Measurements from ENCODE around the gene CARD10. TPM values are rescaled to one million over a fixed set of nuclear protein-coding genes. Genes with fewer than 3 reads are reported as not detected.

CARD10 gene
- total RNA-seq, 1 experiment from 2014 or later, result 17.7 TPM

GRCh38 chr22:37565830-37566229 is 46.6 kb upstream of the CARD10 start:
- H3K4me1 Mint-ChIP-seq, result peaks cover 45 to 57% of the 10 kb centered on the region in 2 experiments
- no peaks in the 10 kb centered on the region; the same call in 1 of the 2 replicates for H3K79me2 ChIP-seq (ENCODE audit: insufficient read depth, low read length)
- H3K4me3 Mint-ChIP-seq, result no peak overlapping the region
- H3K9ac ChIP-seq (ENCODE audit: extremely low read depth, insufficient read length, low read length), result no peak overlapping the region
- peaks cover 3% of the 10 kb centered on the region; the same call in 1 of the 2 replicates for H3K27me3 ChIP-seq (ENCODE audit: insufficient read depth, low read length)
- no peak overlapping the region for H2AK5ac ChIP-seq (ENCODE audit: insufficient read length, low read length)
- no peak overlapping the region for H3K56ac ChIP-seq (ENCODE audit: insufficient read length, low read depth, low read length)
- H3K36me3 Mint-ChIP-seq (ENCODE audit: insufficient read depth in 1 of 3, low read depth in 3 of 3), result peaks cover 0 to 12% (median 2%) of the 10 kb centered on the region in 3 experiments; a peak in 4 of 7 replicates
- no peak overlapping the region for H2BK15ac ChIP-seq (ENCODE audit: low read depth, low read length)
- no peak overlapping the region for H4K8ac ChIP-seq (replicated peaks; ENCODE audit: insufficient read length, low read depth, low read length)
- no peak overlapping the region for H4K5ac ChIP-seq (ENCODE audit: insufficient read length, low read depth, low read length)
- no peaks in the 10 kb centered on the region for H4K20me1 ChIP-seq (ENCODE audit: control insufficient read depth, insufficient read depth, insufficient read length)
- no peak overlapping the region for H3K18ac ChIP-seq (ENCODE audit: insufficient read length, low read depth, low read length)
- no peak overlapping the region for H3K23ac ChIP-seq (ENCODE audit: insufficient read length, low read depth, low read length)
- H3K4me2 ChIP-seq (ENCODE audit: insufficient read depth, insufficient read length, low read length), result no peak overlapping the region
- no peak overlapping the region for H2BK20ac ChIP-seq (ENCODE audit: low read depth, low read length, poor library complexity, severe bottlenecking)
- H3T11ph ChIP-seq (ENCODE audit: low read length), result no peak overlapping the region
- H2BK12ac ChIP-seq (ENCODE audit: insufficient read length, low read depth, low read length), result no peak overlapping the region
- H3K79me1 ChIP-seq (ENCODE audit: insufficient read depth, low read depth, low read length, poor library complexity, severe bottlenecking), result no peaks in the 10 kb centered on the region
- H3K4ac ChIP-seq (ENCODE audit: low read depth, low read length), result no peak overlapping the region
- no peak for DNase-seq
- no CpG with 5 or more reads among the region's 17 CpGs for WGBS (ENCODE audit: extremely low coverage, insufficient read length, low lambda C conversion rate)
- peak overlapping the region in 1 of 3 experiments; percentile 80; a peak in 2 of 7 replicates for H3K27ac Mint-ChIP-seq
- H3K27me3 Mint-ChIP-seq (ENCODE audit: low read depth), result peaks cover 12% of the 10 kb centered on the region
- H3K27ac ChIP-seq (ENCODE audit: insufficient read length, low read depth, low read length), result no peak overlapping the region
- peaks cover 8% of the 10 kb centered on the region for H3K4me1 ChIP-seq (ENCODE audit: insufficient read depth, low read length)
- no peak overlapping the region for H2AFZ ChIP-seq (ENCODE audit: low read length)
- no peaks in the 10 kb centered on the region for H3K9me3 ChIP-seq (ENCODE audit: control insufficient read depth, low read depth, low read length)
- no peak overlapping the region for H4K91ac ChIP-seq (ENCODE audit: insufficient read length, low read depth, low read length)
- peaks cover 9% of the 10 kb centered on the region for H3K23me2 ChIP-seq (ENCODE audit: insufficient read length, low read depth, low read length, poor library complexity, severe bottlenecking)
- no peak for TF ChIP-seq CTCF (conservative IDR thresholded peaks at IDR 0.05)
- H2BK5ac ChIP-seq (ENCODE audit: insufficient read length, low read length), result no peak overlapping the region
- H3K14ac ChIP-seq (ENCODE audit: insufficient read depth, low read length), result no peak overlapping the region
- H2BK120ac ChIP-seq (ENCODE audit: low read depth, low read length, poor library complexity, severe bottlenecking), result no peak overlapping the region
- H3K9me3 Mint-ChIP-seq, result no peaks in the 10 kb centered on the region; a peak in 1 of 5 replicates
